ENCODE data around the gene SLC9C2.

Gene SLC9C2

GRCh38 chr1:173551699-173552098 lies 51.2 kb downstream of the SLC9C2 start:
- no peaks in the 10 kb centered on the region for H3K4me1 ChIP-seq
- no peaks in the 10 kb centered on the region for H3K36me3 ChIP-seq
- DNase-seq: no peak
- H3K27me3 ChIP-seq: no peaks in the 10 kb centered on the region
- no peak overlapping the region for H3K4me3 ChIP-seq
- TF ChIP-seq CTCF (IDR thresholded peaks at IDR 0.05): no peak
- intact Hi-C loops (cut with DNase I; ENCODE audit: low total_unique reads): no loop called here
- no peak overlapping the region for H3K27ac ChIP-seq
- no peaks in the 10 kb centered on the region for H3K9me3 ChIP-seq

GRCh38 chr1:173549813-173550212 lies 53.1 kb downstream of the SLC9C2 start:
- TF ChIP-seq CTCF (IDR thresholded peaks at IDR 0.05): no peak
- H3K27me3 ChIP-seq: no peaks in the 10 kb centered on the region
- H3K9me3 ChIP-seq: no peaks in the 10 kb centered on the region
- H3K36me3 ChIP-seq: no peaks in the 10 kb centered on the region
- no peak for DNase-seq
- H3K4me3 ChIP-seq: no peak overlapping the region
- no peak overlapping the region for H3K27ac ChIP-seq
- no peaks in the 10 kb centered on the region for H3K4me1 ChIP-seq
- intact Hi-C loops (cut with DNase I; ENCODE audit: low total_unique reads): no loop called here

- intact Hi-C loops (cut with DNase I; ENCODE audit: low total_unique reads): no loop called here
- H3K27ac ChIP-seq: no peak overlapping the region
- no peak for TF ChIP-seq CTCF (IDR thresholded peaks at IDR 0.05)
- no peaks in the 10 kb centered on the region for H3K4me1 ChIP-seq
- no peaks in the 10 kb centered on the region for H3K36me3 ChIP-seq
- no peak for DNase-seq
- H3K27me3 ChIP-seq: no peaks in the 10 kb centered on the region
- no peak overlapping the region for H3K4me3 ChIP-seq
- no peaks in the 10 kb centered on the region for H3K9me3 ChIP-seq
Measured at GRCh38 chr1:173545688-173546087, 57.2 kb downstream of the SLC9C2 start.

- intact Hi-C loops (cut with DNase I; ENCODE audit: low total_unique reads): no loop called here
- H3K36me3 ChIP-seq: no peaks in the 10 kb centered on the region
- TF ChIP-seq CTCF (IDR thresholded peaks at IDR 0.05): no peak
- no peaks in the 10 kb centered on the region for H3K4me1 ChIP-seq
- no peak for DNase-seq
- H3K27ac ChIP-seq: no peak overlapping the region
- H3K27me3 ChIP-seq: no peaks in the 10 kb centered on the region
- H3K4me3 ChIP-seq: no peak overlapping the region
- H3K9me3 ChIP-seq: no peaks in the 10 kb centered on the region
Measured at GRCh38 chr1:173536223-173536622, 66.6 kb downstream of the SLC9C2 start.

- no peak overlapping the region for H3K27ac ChIP-seq
- TF ChIP-seq CTCF (IDR thresholded peaks at IDR 0.05): no peak
- no peak for DNase-seq
- no peaks in the 10 kb centered on the region for H3K36me3 ChIP-seq
- intact Hi-C loops (cut with DNase I; ENCODE audit: low total_unique reads): no loop called here
- H3K27me3 ChIP-seq: no peaks in the 10 kb centered on the region
- H3K9me3 ChIP-seq: no peaks in the 10 kb centered on the region
- H3K4me3 ChIP-seq: no peak overlapping the region
- no peaks in the 10 kb centered on the region for H3K4me1 ChIP-seq
Measured at GRCh38 chr1:173532237-173532636, 70.6 kb downstream of the SLC9C2 start.

All from tibial artery (tissue), 4 donors.